HEK293 (cell line): Measurements from ENCODE around the gene G3BP2.

Source experiments
- CTCF ChIA-PET: fragments of 350-600 bp; formaldehyde crosslinking; extraction: SDS; loops from one replicate; lab custom pipeline; 2021; ENCODE audit warnings: antibody characterized with exemption; lab: Yijun Ruan, JAX
- POLR2A ChIA-PET: fragments of 300-600 bp; formaldehyde crosslinking; extraction: SDS; loops from one replicate; lab custom pipeline; 2020; ENCODE audit warnings: antibody characterized with exemption, inconsistent platforms; lab: Yijun Ruan, JAX
- H3K27ac ChIP-seq: fragments of 200-500 bp; sonication (Bioruptor generic); 2 replicates; pipeline ENCODE4 v1.5.1; 2014; ENCODE audit warnings: low read depth, low read length, control low read depth, inconsistent platforms; ENCODE audit errors: extremely low read depth
- H3K36me3 ChIP-seq, 2 experiments: fragments of 200-500 bp in 1 of 2; sonication (Bioruptor generic) in 1 of 2; 1 replicate in 1 of 2; 2 replicates in 1 of 2; pipeline ENCODE4 v1.5.1; 2014 to 2017; ENCODE audit warnings: inconsistent platforms in 2 of 2, low read length in 2 of 2; ENCODE audit not compliant: control insufficient read depth in 2 of 2, insufficient read depth in 1 of 2
- H3K4me1 ChIP-seq: fragments of 200-500 bp; sonication (Bioruptor generic); 2 replicates; pipeline ENCODE4 v1.5.1; 2014; ENCODE audit warnings: mild to moderate bottlenecking, low read length, inconsistent platforms; ENCODE audit not compliant: control insufficient read depth, insufficient read depth
- H3K4me3 ChIP-seq: 2 replicates; pipeline ENCODE4 v1.5.1; 2011; ENCODE audit warnings: low read depth, mild to moderate bottlenecking, control low read depth, low read length, moderate library complexity
- H3K9me3 ChIP-seq: fragments of 200-500 bp; sonication (Bioruptor generic); 2 replicates; pipeline ENCODE4 v1.5.1; 2014; ENCODE audit warnings: low read depth, low read length, inconsistent platforms; ENCODE audit not compliant: control insufficient read depth, insufficient read depth
- OSR2 ChIP-seq: fragments of 450-650 bp; formaldehyde crosslinking; IDR thresholded peaks from 2 replicates; pipeline ENCODE4 v1.5.1; 2016; ENCODE audit warnings: missing biosample characterization, missing genetic modification characterization
- SALL2 ChIP-seq: fragments of 450-650 bp; formaldehyde crosslinking; IDR thresholded peaks from 2 replicates; pipeline ENCODE4 v1.5.0; 2017; ENCODE audit warnings: missing biosample characterization, mild to moderate bottlenecking, missing genetic modification characterization, borderline replicate concordance
- YY2 ChIP-seq: fragments of 450-650 bp; formaldehyde crosslinking; IDR thresholded peaks from 2 replicates; pipeline ENCODE4 v1.5.1; 2016; ENCODE audit warnings: missing biosample characterization, missing genetic modification characterization
- ZBTB21 ChIP-seq: fragments of 450-650 bp; formaldehyde crosslinking; IDR thresholded peaks from 2 replicates; pipeline ENCODE4 v1.5.1; 2017; ENCODE audit warnings: missing biosample characterization, missing genetic modification characterization
- ZEB2 ChIP-seq: fragments of 450-650 bp; formaldehyde crosslinking; IDR thresholded peaks from 2 replicates; pipeline ENCODE4 v1.5.1; 2016; ENCODE audit warnings: missing biosample characterization, missing genetic modification characterization
- ZNF138 ChIP-seq: fragments of 450-650 bp; formaldehyde crosslinking; IDR thresholded peaks from 2 replicates; pipeline ENCODE4 v1.5.1; 2016; ENCODE audit warnings: missing biosample characterization, missing genetic modification characterization, borderline replicate concordance
- ZNF239 ChIP-seq: fragments of 450-650 bp; formaldehyde crosslinking; IDR thresholded peaks from 2 replicates; pipeline ENCODE4 v1.5.1; 2016; ENCODE audit warnings: missing biosample characterization, missing genetic modification characterization
- ZNF37A ChIP-seq: fragments of 450-650 bp; IDR thresholded peaks from 2 replicates; pipeline ENCODE4 v1.5.1; 2018; ENCODE audit warnings: missing biosample characterization, missing genetic modification characterization
- ZNF404 ChIP-seq: fragments of 450-650 bp; formaldehyde crosslinking; IDR thresholded peaks from 2 replicates; pipeline ENCODE4 v1.5.1; 2017; ENCODE audit warnings: missing biosample characterization, missing genetic modification characterization
- ZNF707 ChIP-seq: fragments of 450-650 bp; formaldehyde crosslinking; IDR thresholded peaks from 2 replicates; pipeline ENCODE4 v1.5.1; 2016; ENCODE audit warnings: missing biosample characterization, missing genetic modification characterization
- ZNF785 ChIP-seq: fragments of 450-650 bp; formaldehyde crosslinking; IDR thresholded peaks from 2 replicates; pipeline ENCODE4 v1.5.1; 2016; ENCODE audit warnings: missing biosample characterization, missing genetic modification characterization
- ZNF837 ChIP-seq: fragments of 450-650 bp; formaldehyde crosslinking; IDR thresholded peaks from 2 replicates; pipeline ENCODE4 v1.5.1; 2016; ENCODE audit warnings: missing biosample characterization, missing genetic modification characterization
- ZXDB ChIP-seq: fragments of 450-650 bp; formaldehyde crosslinking; IDR thresholded peaks from 2 replicates; pipeline ENCODE4 v1.5.1; 2016; ENCODE audit warnings: missing biosample characterization, missing genetic modification characterization
- TF ChIP-seq, protein P1 (sequence below): fragments of 450-650 bp; formaldehyde crosslinking; IDR thresholded peaks from 2 replicates; pipeline ENCODE4 v1.5.1; 2017; ENCODE audit warnings: missing biosample characterization, missing genetic modification characterization
- TF ChIP-seq, protein P2 (sequence below): fragments of 450-650 bp; formaldehyde crosslinking; IDR thresholded peaks from 2 replicates; pipeline ENCODE4 v1.5.1; 2016; ENCODE audit warnings: missing biosample characterization, missing genetic modification characterization
- TF ChIP-seq, protein P3 (sequence below): fragments of 450-650 bp; formaldehyde crosslinking; IDR thresholded peaks from 2 replicates; pipeline ENCODE4 v1.5.1; 2016; ENCODE audit warnings: missing biosample characterization, missing genetic modification characterization
- TF ChIP-seq, protein P4 (sequence below): fragments of 450-650 bp; IDR thresholded peaks from 2 replicates; pipeline ENCODE4 v1.5.1; 2018; ENCODE audit warnings: missing biosample characterization, missing genetic modification characterization
- TF ChIP-seq, protein P5 (sequence below): fragments of 450-650 bp; formaldehyde crosslinking; IDR thresholded peaks from 2 replicates; pipeline ENCODE4 v1.5.1; 2017; ENCODE audit warnings: missing biosample characterization, missing genetic modification characterization

The G3BP2 gene

DNA sequence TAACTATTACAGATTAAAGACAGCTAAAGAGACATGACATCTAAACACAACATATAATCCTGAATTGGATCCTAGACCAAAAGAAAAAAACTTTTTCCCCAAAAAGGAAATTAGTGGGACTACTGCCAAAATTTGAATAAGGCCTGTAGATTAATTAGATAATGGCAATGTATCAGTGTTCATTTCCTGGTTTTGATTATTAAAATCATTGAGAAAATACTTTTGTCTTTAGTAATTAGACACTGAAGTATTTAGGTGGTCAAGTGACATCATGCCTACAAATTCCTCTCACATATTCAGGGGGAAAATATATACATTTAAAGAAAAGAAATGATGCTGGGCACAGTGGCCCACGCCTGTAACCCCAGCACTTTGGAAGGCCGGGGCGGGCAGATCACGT is 40.8 kb upstream of the G3BP2 start:
- H3K9me3 ChIP-seq, result no peaks in the 10 kb centered on the region
- H3K27ac ChIP-seq, result no peak overlapping the region
- CTCF ChIA-PET, result no interaction called here
- no peak overlapping the region for H3K4me3 ChIP-seq
- peaks cover 0 to 4% of the 10 kb centered on the region in 2 experiments; a peak in 1 of 3 replicates for H3K36me3 ChIP-seq
- H3K4me1 ChIP-seq, result no peaks in the 10 kb centered on the region
- TF ChIP-seq ZNF138 (tag by site-specific recombination), result no peak
- TF ChIP-seq, protein P1, sequence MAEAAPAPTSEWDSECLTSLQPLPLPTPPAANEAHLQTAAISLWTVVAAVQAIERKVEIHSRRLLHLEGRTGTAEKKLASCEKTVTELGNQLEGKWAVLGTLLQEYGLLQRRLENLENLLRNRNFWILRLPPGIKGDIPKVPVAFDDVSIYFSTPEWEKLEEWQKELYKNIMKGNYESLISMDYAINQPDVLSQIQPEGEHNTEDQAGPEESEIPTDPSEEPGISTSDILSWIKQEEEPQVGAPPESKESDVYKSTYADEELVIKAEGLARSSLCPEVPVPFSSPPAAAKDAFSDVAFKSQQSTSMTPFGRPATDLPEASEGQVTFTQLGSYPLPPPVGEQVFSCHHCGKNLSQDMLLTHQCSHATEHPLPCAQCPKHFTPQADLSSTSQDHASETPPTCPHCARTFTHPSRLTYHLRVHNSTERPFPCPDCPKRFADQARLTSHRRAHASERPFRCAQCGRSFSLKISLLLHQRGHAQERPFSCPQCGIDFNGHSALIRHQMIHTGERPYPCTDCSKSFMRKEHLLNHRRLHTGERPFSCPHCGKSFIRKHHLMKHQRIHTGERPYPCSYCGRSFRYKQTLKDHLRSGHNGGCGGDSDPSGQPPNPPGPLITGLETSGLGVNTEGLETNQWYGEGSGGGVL (tag by site-specific recombination), result no peak
- TF ChIP-seq, protein P2, sequence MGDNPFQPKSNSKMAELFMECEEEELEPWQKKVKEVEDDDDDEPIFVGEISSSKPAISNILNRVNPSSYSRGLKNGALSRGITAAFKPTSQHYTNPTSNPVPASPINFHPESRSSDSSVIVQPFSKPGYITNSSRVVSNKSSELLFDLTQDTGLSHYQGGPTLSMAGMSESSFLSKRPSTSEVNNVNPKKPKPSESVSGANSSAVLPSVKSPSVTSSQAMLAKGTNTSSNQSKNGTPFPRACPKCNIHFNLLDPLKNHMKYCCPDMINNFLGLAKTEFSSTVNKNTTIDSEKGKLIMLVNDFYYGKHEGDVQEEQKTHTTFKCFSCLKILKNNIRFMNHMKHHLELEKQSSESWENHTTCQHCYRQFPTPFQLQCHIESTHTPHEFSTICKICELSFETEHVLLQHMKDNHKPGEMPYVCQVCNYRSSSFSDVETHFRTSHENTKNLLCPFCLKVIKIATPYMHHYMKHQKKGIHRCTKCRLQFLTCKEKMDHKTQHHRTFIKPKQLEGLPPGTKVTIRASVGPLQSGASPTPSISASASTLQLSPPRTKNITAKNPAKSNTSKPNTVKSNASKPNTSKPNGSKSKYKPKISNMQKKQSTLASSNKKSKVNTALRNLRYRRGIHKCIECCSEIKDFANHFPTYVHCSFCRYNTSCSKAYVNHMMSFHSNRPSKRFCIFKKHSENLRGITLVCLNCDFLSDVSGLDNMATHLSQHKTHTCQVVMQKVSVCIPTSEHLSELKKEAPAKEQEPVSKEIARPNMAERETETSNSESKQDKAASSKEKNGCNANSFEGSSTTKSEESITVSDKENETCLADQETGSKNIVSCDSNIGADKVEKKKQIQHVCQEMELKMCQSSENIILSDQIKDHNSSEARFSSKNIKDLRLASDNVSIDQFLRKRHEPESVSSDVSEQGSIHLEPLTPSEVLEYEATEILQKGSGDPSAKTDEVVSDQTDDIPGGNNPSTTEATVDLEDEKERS (tag by site-specific recombination), result no peak
- no peak for TF ChIP-seq ZXDB (tag by site-specific recombination)
- TF ChIP-seq, protein P3, sequence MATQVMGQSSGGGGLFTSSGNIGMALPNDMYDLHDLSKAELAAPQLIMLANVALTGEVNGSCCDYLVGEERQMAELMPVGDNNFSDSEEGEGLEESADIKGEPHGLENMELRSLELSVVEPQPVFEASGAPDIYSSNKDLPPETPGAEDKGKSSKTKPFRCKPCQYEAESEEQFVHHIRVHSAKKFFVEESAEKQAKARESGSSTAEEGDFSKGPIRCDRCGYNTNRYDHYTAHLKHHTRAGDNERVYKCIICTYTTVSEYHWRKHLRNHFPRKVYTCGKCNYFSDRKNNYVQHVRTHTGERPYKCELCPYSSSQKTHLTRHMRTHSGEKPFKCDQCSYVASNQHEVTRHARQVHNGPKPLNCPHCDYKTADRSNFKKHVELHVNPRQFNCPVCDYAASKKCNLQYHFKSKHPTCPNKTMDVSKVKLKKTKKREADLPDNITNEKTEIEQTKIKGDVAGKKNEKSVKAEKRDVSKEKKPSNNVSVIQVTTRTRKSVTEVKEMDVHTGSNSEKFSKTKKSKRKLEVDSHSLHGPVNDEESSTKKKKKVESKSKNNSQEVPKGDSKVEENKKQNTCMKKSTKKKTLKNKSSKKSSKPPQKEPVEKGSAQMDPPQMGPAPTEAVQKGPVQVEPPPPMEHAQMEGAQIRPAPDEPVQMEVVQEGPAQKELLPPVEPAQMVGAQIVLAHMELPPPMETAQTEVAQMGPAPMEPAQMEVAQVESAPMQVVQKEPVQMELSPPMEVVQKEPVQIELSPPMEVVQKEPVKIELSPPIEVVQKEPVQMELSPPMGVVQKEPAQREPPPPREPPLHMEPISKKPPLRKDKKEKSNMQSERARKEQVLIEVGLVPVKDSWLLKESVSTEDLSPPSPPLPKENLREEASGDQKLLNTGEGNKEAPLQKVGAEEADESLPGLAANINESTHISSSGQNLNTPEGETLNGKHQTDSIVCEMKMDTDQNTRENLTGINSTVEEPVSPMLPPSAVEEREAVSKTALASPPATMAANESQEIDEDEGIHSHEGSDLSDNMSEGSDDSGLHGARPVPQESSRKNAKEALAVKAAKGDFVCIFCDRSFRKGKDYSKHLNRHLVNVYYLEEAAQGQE, result no peak
- no peak for TF ChIP-seq ZEB2 (tag by site-specific recombination)
- no peak for TF ChIP-seq ZNF404
- TF ChIP-seq, protein P4, sequence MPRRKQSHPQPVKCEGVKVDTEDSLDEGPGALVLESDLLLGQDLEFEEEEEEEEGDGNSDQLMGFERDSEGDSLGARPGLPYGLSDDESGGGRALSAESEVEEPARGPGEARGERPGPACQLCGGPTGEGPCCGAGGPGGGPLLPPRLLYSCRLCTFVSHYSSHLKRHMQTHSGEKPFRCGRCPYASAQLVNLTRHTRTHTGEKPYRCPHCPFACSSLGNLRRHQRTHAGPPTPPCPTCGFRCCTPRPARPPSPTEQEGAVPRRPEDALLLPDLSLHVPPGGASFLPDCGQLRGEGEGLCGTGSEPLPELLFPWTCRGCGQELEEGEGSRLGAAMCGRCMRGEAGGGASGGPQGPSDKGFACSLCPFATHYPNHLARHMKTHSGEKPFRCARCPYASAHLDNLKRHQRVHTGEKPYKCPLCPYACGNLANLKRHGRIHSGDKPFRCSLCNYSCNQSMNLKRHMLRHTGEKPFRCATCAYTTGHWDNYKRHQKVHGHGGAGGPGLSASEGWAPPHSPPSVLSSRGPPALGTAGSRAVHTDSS, result no peak
- TF ChIP-seq SALL2 (tag by site-specific recombination), result no peak
- TF ChIP-seq, protein P5, sequence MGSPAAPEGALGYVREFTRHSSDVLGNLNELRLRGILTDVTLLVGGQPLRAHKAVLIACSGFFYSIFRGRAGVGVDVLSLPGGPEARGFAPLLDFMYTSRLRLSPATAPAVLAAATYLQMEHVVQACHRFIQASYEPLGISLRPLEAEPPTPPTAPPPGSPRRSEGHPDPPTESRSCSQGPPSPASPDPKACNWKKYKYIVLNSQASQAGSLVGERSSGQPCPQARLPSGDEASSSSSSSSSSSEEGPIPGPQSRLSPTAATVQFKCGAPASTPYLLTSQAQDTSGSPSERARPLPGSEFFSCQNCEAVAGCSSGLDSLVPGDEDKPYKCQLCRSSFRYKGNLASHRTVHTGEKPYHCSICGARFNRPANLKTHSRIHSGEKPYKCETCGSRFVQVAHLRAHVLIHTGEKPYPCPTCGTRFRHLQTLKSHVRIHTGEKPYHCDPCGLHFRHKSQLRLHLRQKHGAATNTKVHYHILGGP (tag by site-specific recombination), result no peak
- TF ChIP-seq ZNF239 (tag by site-specific recombination), result no peak
- TF ChIP-seq ZNF785 (tag by site-specific recombination), result no peak
- no peak for TF ChIP-seq ZNF707 (tag by site-specific recombination)
- no peak for TF ChIP-seq ZNF37A (tag by site-specific recombination)
- no peak for TF ChIP-seq ZBTB21 (tag by site-specific recombination)
- no peak for TF ChIP-seq ZNF837
- no peak for TF ChIP-seq OSR2 (tag by site-specific recombination)
- no peak for TF ChIP-seq YY2 (tag by site-specific recombination)
- POLR2A ChIA-PET, result no interaction called here
